ENCODE measurements around the gene TLK2.

TLK2 gene

DNA sequence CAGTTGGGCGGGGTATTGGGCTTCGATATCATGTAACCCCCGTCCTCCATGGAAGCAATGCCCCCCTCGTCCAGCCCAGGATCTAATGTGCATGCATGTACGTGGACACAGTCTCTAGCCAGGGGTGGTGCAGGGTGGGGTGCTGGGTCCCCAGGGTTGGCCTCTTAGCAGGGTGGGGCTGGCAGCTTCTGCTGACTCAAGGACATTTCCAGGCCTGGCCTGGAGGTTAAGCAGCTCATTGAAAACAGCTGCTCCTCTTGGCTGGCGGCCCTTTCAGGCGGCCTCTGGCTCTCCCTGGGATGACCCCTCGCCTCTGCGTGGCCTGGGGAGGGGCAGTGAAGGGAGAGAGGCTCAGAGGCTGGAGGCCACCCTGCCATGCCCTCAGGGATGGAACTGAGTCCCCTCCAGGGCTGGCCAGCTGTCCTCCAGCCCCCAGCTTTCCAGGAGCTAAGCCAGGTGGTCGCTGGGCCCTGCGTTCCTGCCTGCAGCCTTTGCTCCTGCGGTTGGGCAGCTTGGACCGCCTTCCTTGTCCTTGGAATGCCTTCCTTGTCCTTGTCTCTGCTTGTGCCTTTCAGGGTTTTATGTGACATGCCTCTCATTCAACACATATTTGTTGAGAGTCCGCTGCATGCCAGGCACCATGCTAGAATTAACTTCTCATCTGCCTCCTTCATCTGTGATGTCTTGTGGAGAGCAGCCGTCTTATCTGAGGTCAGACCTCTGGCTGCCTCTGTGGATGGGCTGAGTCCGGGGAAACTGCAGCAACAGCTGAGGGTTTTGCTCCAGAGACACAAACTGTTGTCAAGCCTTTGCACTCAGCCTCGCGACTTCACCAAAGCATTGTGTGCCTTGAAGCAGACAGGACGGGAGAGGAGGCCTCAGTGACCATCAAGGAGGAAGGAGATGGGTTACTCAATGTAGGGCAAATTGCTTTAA, 175.5 kb downstream of the TLK2 start:
- TF ChIP-seq, protein P1, sequence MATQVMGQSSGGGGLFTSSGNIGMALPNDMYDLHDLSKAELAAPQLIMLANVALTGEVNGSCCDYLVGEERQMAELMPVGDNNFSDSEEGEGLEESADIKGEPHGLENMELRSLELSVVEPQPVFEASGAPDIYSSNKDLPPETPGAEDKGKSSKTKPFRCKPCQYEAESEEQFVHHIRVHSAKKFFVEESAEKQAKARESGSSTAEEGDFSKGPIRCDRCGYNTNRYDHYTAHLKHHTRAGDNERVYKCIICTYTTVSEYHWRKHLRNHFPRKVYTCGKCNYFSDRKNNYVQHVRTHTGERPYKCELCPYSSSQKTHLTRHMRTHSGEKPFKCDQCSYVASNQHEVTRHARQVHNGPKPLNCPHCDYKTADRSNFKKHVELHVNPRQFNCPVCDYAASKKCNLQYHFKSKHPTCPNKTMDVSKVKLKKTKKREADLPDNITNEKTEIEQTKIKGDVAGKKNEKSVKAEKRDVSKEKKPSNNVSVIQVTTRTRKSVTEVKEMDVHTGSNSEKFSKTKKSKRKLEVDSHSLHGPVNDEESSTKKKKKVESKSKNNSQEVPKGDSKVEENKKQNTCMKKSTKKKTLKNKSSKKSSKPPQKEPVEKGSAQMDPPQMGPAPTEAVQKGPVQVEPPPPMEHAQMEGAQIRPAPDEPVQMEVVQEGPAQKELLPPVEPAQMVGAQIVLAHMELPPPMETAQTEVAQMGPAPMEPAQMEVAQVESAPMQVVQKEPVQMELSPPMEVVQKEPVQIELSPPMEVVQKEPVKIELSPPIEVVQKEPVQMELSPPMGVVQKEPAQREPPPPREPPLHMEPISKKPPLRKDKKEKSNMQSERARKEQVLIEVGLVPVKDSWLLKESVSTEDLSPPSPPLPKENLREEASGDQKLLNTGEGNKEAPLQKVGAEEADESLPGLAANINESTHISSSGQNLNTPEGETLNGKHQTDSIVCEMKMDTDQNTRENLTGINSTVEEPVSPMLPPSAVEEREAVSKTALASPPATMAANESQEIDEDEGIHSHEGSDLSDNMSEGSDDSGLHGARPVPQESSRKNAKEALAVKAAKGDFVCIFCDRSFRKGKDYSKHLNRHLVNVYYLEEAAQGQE (IDR thresholded peaks at IDR 0.05; ENCODE audit: insufficient read depth in 1 of 2, low read depth in 2 of 2, low read length in 2 of 2), result no peak
- TF ChIP-seq POLR2AphosphoS5 (IDR thresholded peaks at IDR 0.05; ENCODE audit: low read depth, low read length) (no peak; the same call in 1 of the 2 replicates), FOXP2 (optimal IDR thresholded peaks at IDR 0.05; ENCODE audit: borderline replicate concordance, extremely low read depth, extremely low read length, insufficient read depth) (no peak), TAF1 (IDR thresholded peaks at IDR 0.05; ENCODE audit: borderline replicate concordance, insufficient read depth, low read length) (no peak), SIN3A (IDR thresholded peaks at IDR 0.05; ENCODE audit: borderline replicate concordance, insufficient read depth, low read length) (no peak)

DNA sequence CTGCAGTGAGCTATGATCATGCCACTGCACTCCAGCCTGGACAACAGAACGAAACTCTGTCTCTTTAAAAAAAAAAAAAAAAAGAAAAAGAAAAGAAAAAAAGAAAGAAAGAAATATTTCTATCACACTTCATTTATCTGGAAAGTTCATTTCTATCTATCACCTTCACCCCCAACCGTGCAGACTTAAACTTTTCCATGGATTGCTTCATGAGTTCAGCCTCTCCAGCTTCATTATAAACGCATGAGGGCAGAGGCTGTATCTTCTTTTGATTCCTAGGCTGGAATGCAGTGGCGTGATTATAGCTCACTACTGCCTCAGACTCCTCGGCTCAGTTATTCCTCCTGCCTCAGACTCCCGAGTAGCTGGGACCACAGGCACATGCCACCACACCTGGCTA, 177.0 kb downstream of the TLK2 start:
- TF ChIP-seq FOXP2 (optimal IDR thresholded peaks at IDR 0.05; ENCODE audit: borderline replicate concordance, extremely low read depth, extremely low read length, insufficient read depth), result no peak

DNA sequence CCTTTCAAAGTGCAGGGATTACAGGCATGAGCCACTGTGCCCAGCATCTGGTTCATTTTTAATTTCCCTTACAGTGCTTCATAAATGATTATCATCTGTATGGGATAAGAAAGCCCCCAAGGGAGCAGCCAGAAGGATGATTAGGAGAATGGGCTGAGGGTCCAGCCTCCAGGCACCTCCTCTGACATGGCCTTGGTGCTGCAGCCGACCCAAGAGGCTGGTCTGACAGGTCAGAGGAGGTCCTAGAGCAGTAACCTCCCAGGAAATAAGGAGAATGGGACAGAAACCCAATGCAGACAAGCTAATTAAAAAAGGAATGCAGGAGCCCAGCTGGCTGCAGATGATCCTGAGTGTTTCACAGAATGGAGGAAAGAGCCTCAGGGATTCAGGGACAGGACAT, 177.8 kb downstream of the TLK2 start:
- TF ChIP-seq TAF1 (IDR thresholded peaks at IDR 0.05; ENCODE audit: borderline replicate concordance, insufficient read depth, low read length), result no peak
- TF ChIP-seq, protein P1 (IDR thresholded peaks at IDR 0.05; ENCODE audit: insufficient read depth in 1 of 2, low read depth in 2 of 2, low read length in 2 of 2), result no peak
- no peak for TF ChIP-seq FOXP2 (optimal IDR thresholded peaks at IDR 0.05; ENCODE audit: borderline replicate concordance, extremely low read depth, extremely low read length, insufficient read depth)
- TF ChIP-seq SIN3A (IDR thresholded peaks at IDR 0.05; ENCODE audit: borderline replicate concordance, insufficient read depth, low read length), result no peak; the same call in 1 of the 2 replicates
- TF ChIP-seq POLR2AphosphoS5 (IDR thresholded peaks at IDR 0.05; ENCODE audit: low read depth, low read length), result no peak

DNA sequence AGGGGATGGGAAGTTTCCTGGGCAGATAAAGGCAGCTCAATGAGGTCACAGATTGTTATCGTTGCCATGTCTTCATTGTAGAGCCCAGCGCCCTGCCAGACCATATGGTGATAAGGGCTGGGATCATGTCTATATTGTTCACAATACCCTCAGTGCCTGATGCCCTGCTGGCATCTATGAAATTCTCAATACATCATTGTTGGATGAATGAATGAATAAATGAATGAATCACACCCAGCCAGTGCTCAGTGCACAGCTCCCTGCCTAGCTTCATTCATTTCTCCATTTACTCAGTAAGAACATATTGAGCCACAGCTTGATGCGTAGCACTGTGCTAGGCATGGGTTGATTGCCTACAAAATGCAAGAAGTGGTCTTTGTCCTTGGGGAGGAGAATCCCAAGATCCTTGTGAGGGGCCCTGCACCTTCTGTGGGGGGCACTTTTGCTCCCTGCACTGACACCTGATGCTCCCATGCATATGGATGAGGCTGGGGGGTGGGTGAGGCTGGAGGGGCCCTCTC, 178.6 kb downstream of the TLK2 start:
- no peak for TF ChIP-seq POLR2AphosphoS5 (IDR thresholded peaks at IDR 0.05; ENCODE audit: low read depth, low read length)
- no peak for TF ChIP-seq FOXP2 (optimal IDR thresholded peaks at IDR 0.05; ENCODE audit: borderline replicate concordance, extremely low read depth, extremely low read length, insufficient read depth)
- TF ChIP-seq TAF1 (IDR thresholded peaks at IDR 0.05; ENCODE audit: borderline replicate concordance, insufficient read depth, low read length), result no peak
- TF ChIP-seq SIN3A (IDR thresholded peaks at IDR 0.05; ENCODE audit: borderline replicate concordance, insufficient read depth, low read length), result no peak
- TF ChIP-seq, protein P1 (IDR thresholded peaks at IDR 0.05; ENCODE audit: insufficient read depth in 1 of 2, low read depth in 2 of 2, low read length in 2 of 2), result no peak

DNA sequence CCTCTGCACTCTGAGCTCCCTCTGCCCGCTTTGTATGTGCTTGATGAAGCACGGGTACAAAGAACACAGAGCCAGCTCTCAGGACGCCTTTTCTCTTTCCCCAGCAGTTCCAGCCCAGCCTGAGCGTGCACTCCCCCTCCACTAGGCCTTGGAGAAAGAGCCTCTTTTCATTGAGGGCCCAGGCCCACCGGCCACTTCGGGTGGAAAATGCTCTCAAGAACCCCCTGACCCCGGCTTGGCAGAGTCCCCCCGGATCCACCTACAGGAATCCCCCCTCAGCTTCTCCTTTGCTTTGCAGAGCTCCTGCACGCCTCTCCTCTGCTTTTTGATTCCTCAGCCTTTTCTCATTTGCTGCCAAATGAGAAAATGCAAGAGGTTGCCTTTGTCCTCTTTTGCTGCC, 179.1 kb downstream of the TLK2 start:
- TF ChIP-seq SIN3A (IDR thresholded peaks at IDR 0.05; ENCODE audit: borderline replicate concordance, insufficient read depth, low read length), result no peak
- TF ChIP-seq TAF1 (IDR thresholded peaks at IDR 0.05; ENCODE audit: borderline replicate concordance, insufficient read depth, low read length), result no peak
- TF ChIP-seq POLR2AphosphoS5 (IDR thresholded peaks at IDR 0.05; ENCODE audit: low read depth, low read length), result no peak
- no peak for TF ChIP-seq FOXP2 (optimal IDR thresholded peaks at IDR 0.05; ENCODE audit: borderline replicate concordance, extremely low read depth, extremely low read length, insufficient read depth)
- TF ChIP-seq, protein P1 (IDR thresholded peaks at IDR 0.05; ENCODE audit: insufficient read depth in 1 of 2, low read depth in 2 of 2, low read length in 2 of 2), result no peak

All from PFSK-1 (cell line).